PC-3 (cell line): Measurements from ENCODE around the gene FDXACB1. TPM values are rescaled to one million over a fixed set of nuclear protein-coding genes. Genes with fewer than 3 reads are reported as not detected.

Source experiments
- ATAC-seq: fragments of 200-7000 bp; cut with Tn5 transposase; 2 replicates; pipeline ENCODE4 v1.9.1; 2020; ENCODE audit warnings: mild to moderate bottlenecking, moderate library complexity
- BruUV-seq: library from RNA; stranded (reverse); fragments of 400-500 nt; replicated peaks from 2 replicates; lab custom pipeline; 2021; lab: Mats Ljungman, UMichigan
- CTCF ChIA-PET: fragments of 300-600 bp; sonication (Branson Sonifier 250); formaldehyde crosslinking; loops from one replicate; lab custom pipeline; 2022; ENCODE audit warnings: antibody characterized with exemption; lab: Charles Lee
- POLR2A ChIA-PET: fragments of 300-600 bp; sonication (Branson Sonifier 250); formaldehyde crosslinking; loops from one replicate; lab custom pipeline; 2022; ENCODE audit warnings: antibody characterized with exemption; ENCODE audit not compliant: unreplicated experiment; lab: Charles Lee
- DNase-seq: peaks from one replicate; pipeline ENCODE4 v3.0.0-alpha.2; 2015
- H2AFZ ChIP-seq: fragments of 300-600 bp; sonication (generic); 2 replicates; pipeline ENCODE4 v1.6.0; 2016; ENCODE audit warnings: antibody characterized with exemption, low read length
- H3F3A ChIP-seq: fragments of 300-600 bp; sonication (generic); one replicate; pipeline ENCODE4 v1.6.0; 2017; ENCODE audit warnings: antibody characterized with exemption, low read length, control low read depth, mild to moderate bottlenecking; ENCODE audit not compliant: unreplicated experiment
- H3K27ac ChIP-seq: fragments of 300-600 bp; sonication (generic); 2 replicates; pipeline ENCODE4 v1.5.1; 2016; ENCODE audit warnings: mild to moderate bottlenecking, low read length
- H3K27me3 ChIP-seq: fragments of 300-600 bp; sonication (generic); 2 replicates; pipeline ENCODE4 v1.6.1; 2016; ENCODE audit warnings: low read length, mixed read lengths
- H3K36me3 ChIP-seq: fragments of 300-600 bp; sonication (generic); 2 replicates; pipeline ENCODE4 v1.6.1; 2016; ENCODE audit warnings: low read depth, mixed run types, low read length, mixed read lengths
- H3K4me1 ChIP-seq: fragments of 300-600 bp; sonication (generic); 2 replicates; pipeline ENCODE4 v1.5.1; 2016; ENCODE audit warnings: low read length; ENCODE audit not compliant: insufficient read depth
- H3K4me2 ChIP-seq: fragments of 300-600 bp; sonication (generic); 2 replicates; pipeline ENCODE4 v1.6.0; 2016; ENCODE audit warnings: low read length
- H3K4me3 ChIP-seq: fragments of 300-600 bp; sonication (generic); 2 replicates; pipeline ENCODE4 v1.5.1; 2016; ENCODE audit warnings: mild to moderate bottlenecking, low read length, mixed read lengths
- H3K79me2 ChIP-seq: fragments of 300-600 bp; sonication (generic); 2 replicates; pipeline ENCODE4 v1.6.1; 2017; ENCODE audit warnings: low read length, mixed read lengths
- H3K9ac ChIP-seq: fragments of 300-600 bp; sonication (generic); 2 replicates; pipeline ENCODE4 v1.6.0; 2016; ENCODE audit warnings: mild to moderate bottlenecking, low read length
- H3K9me2 ChIP-seq: fragments of 300-600 bp; sonication (generic); replicated peaks from 2 replicates; pipeline ENCODE4 v1.6.1; 2016; ENCODE audit warnings: mixed run types, low read length, mixed read lengths
- H3K9me3 ChIP-seq: fragments of 300-600 bp; sonication (generic); 2 replicates; pipeline ENCODE4 v1.6.1; 2016; ENCODE audit warnings: low read length, mixed read lengths
- H4K20me1 ChIP-seq: fragments of 300-600 bp; sonication (generic); 2 replicates; pipeline ENCODE4 v1.6.1; 2016; ENCODE audit warnings: low read length, mixed read lengths
- EZH2 ChIP-seq: fragments of 300-600 bp; sonication (generic); IDR thresholded peaks from one replicate; pipeline ENCODE4 v1.6.1; 2017; ENCODE audit warnings: antibody characterized with exemption, mild to moderate bottlenecking, low read length; ENCODE audit not compliant: unreplicated experiment
- EZH2phosphoT487 ChIP-seq: fragments of 300-600 bp; sonication (generic); IDR thresholded peaks from 2 replicates; pipeline ENCODE4 v1.6.1; 2018; ENCODE audit warnings: mild to moderate bottlenecking, antibody characterized with exemption, low read length, borderline replicate concordance
- intact Hi-C: fragments of 100-400 bp; cut with micrococcal nuclease; formaldehyde crosslinking; loops from 2 replicates; pipeline ENCODE4 v1.9.0; 2023
- total RNA-seq: library from RNA; depleted of rRNA; stranded (reverse); fragments of >200 nt; gene quantifications from 2 replicates; pipeline ENCODE4 v1.2.3, GENCODE V29; 2014
- TF ChIP-seq, protein P1 (sequence below): fragments of 300-600 bp; sonication (generic); conservative IDR thresholded peaks from 2 replicates; pipeline ENCODE4 v1.5.1; 2017; ENCODE audit warnings: antibody characterized with exemption, low read depth, mild to moderate bottlenecking, low read length

FDXACB1 gene
- total RNA-seq, 1 experiment from 2014 or later = 3.0 TPM

GRCh38 chr11:111833524-111833923 is 45.4 kb downstream of the FDXACB1 start:
- H3K4me1 ChIP-seq = peaks cover 12% of the 10 kb centered on the region
- no peak overlapping the region for H2AFZ ChIP-seq
- intact Hi-C loops = no loop called here
- ChIA-PET POLR2A (no interaction called here), CTCF (interaction anchor here (0.6 kb wide), 1 partner anchor 40 kb away, joined by 4 read pairs; no protein-coding TSS in a partner anchor)
- no peaks in the 10 kb centered on the region for H3K27me3 ChIP-seq
- no peak for TF ChIP-seq EZH2
- TF ChIP-seq, protein P1, sequence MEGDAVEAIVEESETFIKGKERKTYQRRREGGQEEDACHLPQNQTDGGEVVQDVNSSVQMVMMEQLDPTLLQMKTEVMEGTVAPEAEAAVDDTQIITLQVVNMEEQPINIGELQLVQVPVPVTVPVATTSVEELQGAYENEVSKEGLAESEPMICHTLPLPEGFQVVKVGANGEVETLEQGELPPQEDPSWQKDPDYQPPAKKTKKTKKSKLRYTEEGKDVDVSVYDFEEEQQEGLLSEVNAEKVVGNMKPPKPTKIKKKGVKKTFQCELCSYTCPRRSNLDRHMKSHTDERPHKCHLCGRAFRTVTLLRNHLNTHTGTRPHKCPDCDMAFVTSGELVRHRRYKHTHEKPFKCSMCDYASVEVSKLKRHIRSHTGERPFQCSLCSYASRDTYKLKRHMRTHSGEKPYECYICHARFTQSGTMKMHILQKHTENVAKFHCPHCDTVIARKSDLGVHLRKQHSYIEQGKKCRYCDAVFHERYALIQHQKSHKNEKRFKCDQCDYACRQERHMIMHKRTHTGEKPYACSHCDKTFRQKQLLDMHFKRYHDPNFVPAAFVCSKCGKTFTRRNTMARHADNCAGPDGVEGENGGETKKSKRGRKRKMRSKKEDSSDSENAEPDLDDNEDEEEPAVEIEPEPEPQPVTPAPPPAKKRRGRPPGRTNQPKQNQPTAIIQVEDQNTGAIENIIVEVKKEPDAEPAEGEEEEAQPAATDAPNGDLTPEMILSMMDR = no peak; the same call in 1 of the 2 replicates
- no peak for TF ChIP-seq EZH2phosphoT487
- no peak for ATAC-seq
- no peak overlapping the region for H3K27ac ChIP-seq
- no peak for DNase-seq
- no peak overlapping the region for H3K4me2 ChIP-seq
- no peaks in the 10 kb centered on the region for H4K20me1 ChIP-seq
- H3K9me3 ChIP-seq = no peaks in the 10 kb centered on the region
- BruUV-seq = no TSS peak
- H3K9ac ChIP-seq = no peak overlapping the region
- no peaks in the 10 kb centered on the region for H3F3A ChIP-seq
- no peaks in the 10 kb centered on the region for H3K9me2 ChIP-seq
- no peaks in the 10 kb centered on the region for H3K79me2 ChIP-seq
- peaks cover 33% of the 10 kb centered on the region; the same call in 1 of the 2 replicates for H3K36me3 ChIP-seq
- no peak overlapping the region for H3K4me3 ChIP-seq

GRCh38 chr11:111829185-111829968 is 49.6 kb downstream of the FDXACB1 start:
- H4K20me1 ChIP-seq = no peaks in the 10 kb centered on the region
- H3K9me2 ChIP-seq = no peaks in the 10 kb centered on the region
- H3F3A ChIP-seq = no peaks in the 10 kb centered on the region
- no peak overlapping the region for H2AFZ ChIP-seq
- POLR2A ChIA-PET = interaction anchor here (0.7 kb wide), 1 partner anchor 82 kb away, joined by 3 read pairs; no protein-coding TSS in a partner anchor
- H3K27me3 ChIP-seq = no peaks in the 10 kb centered on the region
- no peaks in the 10 kb centered on the region for H3K4me1 ChIP-seq
- no TSS peak for BruUV-seq
- no peak overlapping the region for H3K9ac ChIP-seq
- H3K79me2 ChIP-seq = no peaks in the 10 kb centered on the region
- no peak overlapping the region for H3K4me2 ChIP-seq
- intact Hi-C loops = no loop called here
- TF ChIP-seq EZH2phosphoT487 (no peak), EZH2 (no peak)
- TF ChIP-seq, protein P1 = no peak
- peaks cover 10% of the 10 kb centered on the region; the same call in 1 of the 2 replicates for H3K36me3 ChIP-seq
- no peak overlapping the region for H3K4me3 ChIP-seq
- DNase-seq (no peak), ATAC-seq (no peak)
- H3K27ac ChIP-seq = no peak overlapping the region
- CTCF ChIA-PET = no interaction called here
- no peaks in the 10 kb centered on the region for H3K9me3 ChIP-seq

- Histone ChIP-seq H3K27ac (no peak overlapping the region), H3K4me1 (no peaks in the 10 kb centered on the region), H3F3A (no peaks in the 10 kb centered on the region), H3K79me2 (no peaks in the 10 kb centered on the region), H3K4me3 (no peak overlapping the region), H3K9me2 (no peaks in the 10 kb centered on the region), H3K27me3 (no peaks in the 10 kb centered on the region), H3K36me3 (peaks cover 3% of the 10 kb centered on the region; the same call in 1 of the 2 replicates), H4K20me1 (no peaks in the 10 kb centered on the region), H2AFZ (no peak overlapping the region), H3K9ac (no peak overlapping the region), H3K4me2 (no peak overlapping the region), H3K9me3 (no peaks in the 10 kb centered on the region)
- no peak for DNase-seq
- BruUV-seq = no TSS peak
- ATAC-seq = no peak
- CTCF ChIA-PET = no interaction called here
- intact Hi-C loops = no loop called here
- TF ChIP-seq EZH2 (no peak), EZH2phosphoT487 (no peak)
- TF ChIP-seq, protein P1 = no peak
- POLR2A ChIA-PET = no interaction called here
Observed at GRCh38 chr11:111826322-111826950, 52.5 kb downstream of the FDXACB1 start.
